ENCODE data around the gene DYNAP.

DYNAP gene

GRCh38 chr18:54641734-54642133, 50.7 kb downstream of the DYNAP start:
- DNase-seq = no peak

- peak; percentile 22 for DNase-seq
Observed at GRCh38 chr18:54647176-54647575, 56.1 kb downstream of the DYNAP start.

Data from fibroblast of upper back skin (primary cell).